ENCODE results near the gene DNMT3B.

The DNMT3B gene

DNA sequence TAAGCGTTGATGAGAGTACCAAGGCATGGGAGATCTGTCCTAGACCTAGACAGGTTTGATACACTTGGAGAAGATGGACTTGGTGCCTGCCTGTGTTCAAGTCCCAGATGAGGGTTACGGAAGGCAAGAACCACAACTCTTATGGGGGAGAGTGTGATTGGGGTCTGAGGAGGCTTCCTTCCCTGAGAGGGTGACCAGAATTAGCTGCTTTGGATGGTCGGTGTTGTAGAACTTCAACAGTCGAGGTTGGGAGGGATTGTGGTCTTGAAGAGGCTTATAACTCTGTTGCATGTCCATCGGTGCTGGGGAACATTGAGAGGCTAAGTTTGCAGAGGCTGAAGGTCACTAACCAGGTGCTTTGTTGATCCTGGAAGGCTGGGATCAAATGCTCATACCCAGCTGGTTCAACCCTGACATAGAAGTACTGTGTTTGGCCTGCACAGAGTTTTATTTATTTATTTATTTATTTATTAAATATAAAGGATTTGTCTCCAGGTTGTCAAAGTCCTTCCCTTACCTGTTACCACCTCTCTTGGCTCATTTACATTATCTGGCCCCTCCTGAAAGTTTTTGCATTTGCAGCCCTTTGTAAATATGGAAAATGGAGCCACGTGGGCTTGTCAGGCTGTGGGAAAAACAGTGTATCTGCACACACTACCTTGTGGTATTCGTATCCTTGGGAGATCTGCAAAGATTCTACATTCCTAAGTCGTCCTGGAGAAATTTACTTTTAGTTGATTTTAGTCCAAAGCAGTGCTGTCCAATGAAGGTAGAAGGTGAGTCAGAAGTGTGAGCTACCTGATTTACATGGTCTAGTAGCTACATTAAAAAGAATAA, 80.7 kb downstream of the DNMT3B start:
- no peak overlapping the region for H3K4me3 ChIP-seq (ENCODE audit: low read depth, low read length)
- no peaks in the 10 kb centered on the region for H3K9me3 ChIP-seq (ENCODE audit: control insufficient read depth, insufficient read depth, low read length)
- no peak overlapping the region for H3K9ac ChIP-seq (ENCODE audit: low read depth, low read length)
- H3K4me1 ChIP-seq (ENCODE audit: control insufficient read depth, insufficient read depth, low read length): 0 out of 2 replicates have a peak, but pooled peaks cover 4% of the 10 kb centered on the region
- H3K27me3 ChIP-seq (ENCODE audit: control insufficient read depth, insufficient read depth, low read length): no peaks in the 10 kb centered on the region
- no peak overlapping the region for H3K27ac ChIP-seq (ENCODE audit: low read depth, low read length)
- peaks cover 92% of the 10 kb centered on the region for H3K36me3 ChIP-seq (ENCODE audit: control insufficient read depth, insufficient read depth, low read length)

DNA sequence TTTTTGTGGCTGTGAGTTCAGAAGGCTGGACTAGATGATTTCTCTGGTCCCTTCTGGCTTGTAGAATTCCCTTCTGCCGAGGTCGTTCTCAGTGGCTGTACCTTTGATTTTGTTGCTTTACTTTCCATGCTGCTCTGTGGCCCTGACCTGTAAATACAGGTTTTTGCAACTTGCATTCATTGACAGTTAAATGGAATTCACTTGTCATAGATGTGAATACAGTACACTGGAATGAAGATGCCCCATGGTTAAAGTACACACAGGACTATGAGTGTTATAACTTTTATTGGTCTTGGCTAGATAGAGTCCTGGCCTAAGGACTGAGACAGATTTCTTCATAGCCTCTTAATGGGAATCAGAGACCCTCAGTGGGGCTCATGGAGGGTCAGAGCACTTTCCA, 83.6 kb downstream of the DNMT3B start:
- peaks cover 87% of the 10 kb centered on the region for H3K36me3 ChIP-seq (ENCODE audit: control insufficient read depth, insufficient read depth, low read length)

DNA sequence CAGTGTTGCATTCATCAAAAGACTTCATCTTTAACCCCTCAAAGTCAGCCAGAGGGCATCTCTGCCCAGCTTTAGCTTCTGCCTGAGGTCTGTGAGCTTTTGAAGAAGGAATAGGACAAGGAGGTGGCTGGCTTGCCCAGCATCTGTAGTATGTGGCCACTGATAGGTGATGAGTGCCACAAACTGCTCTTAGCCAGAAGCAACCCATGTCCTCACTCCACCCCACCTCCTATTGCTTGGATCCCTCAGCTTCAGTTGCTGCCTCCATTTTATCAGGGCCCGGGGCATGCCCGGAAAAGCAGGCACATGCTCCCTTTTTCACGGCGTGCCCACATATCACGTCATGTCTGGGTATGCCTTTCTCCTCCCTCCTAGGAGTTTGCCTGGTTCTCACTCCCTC, 84.7 kb downstream of the DNMT3B start:
- H3K9me3 ChIP-seq (ENCODE audit: control insufficient read depth, insufficient read depth, low read length): no peaks in the 10 kb centered on the region
- H3K27me3 ChIP-seq (ENCODE audit: control insufficient read depth, insufficient read depth, low read length): no peaks in the 10 kb centered on the region
- H3K4me3 ChIP-seq (ENCODE audit: low read depth, low read length): no peak overlapping the region
- peaks cover 10% of the 10 kb centered on the region; the same call in 1 of the 2 replicates for H3K4me1 ChIP-seq (ENCODE audit: control insufficient read depth, insufficient read depth, low read length)
- H3K27ac ChIP-seq (ENCODE audit: low read depth, low read length): no peak overlapping the region
- H3K9ac ChIP-seq (ENCODE audit: low read depth, low read length): no peak overlapping the region
- peaks cover 89% of the 10 kb centered on the region for H3K36me3 ChIP-seq (ENCODE audit: control insufficient read depth, insufficient read depth, low read length)

More for the DNA sequence above, 83.6 kb downstream of the DNMT3B start:
- Histone ChIP-seq H3K27ac (ENCODE audit: low read depth, low read length) (no peak overlapping the region), H3K4me3 (ENCODE audit: low read depth, low read length) (no peak overlapping the region), H3K9me3 (ENCODE audit: control insufficient read depth, insufficient read depth, low read length) (no peaks in the 10 kb centered on the region), H3K27me3 (ENCODE audit: control insufficient read depth, insufficient read depth, low read length) (no peaks in the 10 kb centered on the region), H3K9ac (ENCODE audit: low read depth, low read length) (no peak overlapping the region), H3K4me1 (ENCODE audit: control insufficient read depth, insufficient read depth, low read length) (peaks cover 10% of the 10 kb centered on the region; the same call in 1 of the 2 replicates)

DNA sequence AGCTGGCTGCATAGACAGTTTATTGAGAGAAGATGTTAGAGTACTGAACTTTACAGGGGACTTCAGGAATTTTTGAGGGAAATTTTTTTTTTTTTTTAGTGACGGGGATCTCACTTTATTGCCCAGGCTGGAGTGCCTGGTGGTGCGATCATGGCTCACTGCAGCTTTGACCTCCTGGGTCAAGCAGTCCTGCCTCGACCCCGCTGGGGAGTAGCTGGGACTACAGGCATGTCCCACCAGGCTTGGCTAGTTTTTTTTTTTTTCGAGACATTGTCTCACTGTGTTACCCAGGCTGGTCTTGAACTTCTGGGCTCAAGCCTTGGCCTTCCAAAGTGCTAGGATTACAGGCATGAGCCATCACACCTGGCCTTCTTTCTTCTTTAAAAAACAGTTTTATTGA, 85.8 kb downstream of the DNMT3B start:
- Histone ChIP-seq H3K9ac (ENCODE audit: low read depth, low read length) (no peak overlapping the region), H3K9me3 (ENCODE audit: control insufficient read depth, insufficient read depth, low read length) (no peaks in the 10 kb centered on the region), H3K4me1 (ENCODE audit: control insufficient read depth, insufficient read depth, low read length) (peaks cover 10% of the 10 kb centered on the region; the same call in 1 of the 2 replicates), H3K27ac (ENCODE audit: low read depth, low read length) (no peak overlapping the region), H3K27me3 (ENCODE audit: control insufficient read depth, insufficient read depth, low read length) (no peaks in the 10 kb centered on the region), H3K36me3 (ENCODE audit: control insufficient read depth, insufficient read depth, low read length) (peaks cover 89% of the 10 kb centered on the region), H3K4me3 (ENCODE audit: low read depth, low read length) (no peak overlapping the region)

DNA sequence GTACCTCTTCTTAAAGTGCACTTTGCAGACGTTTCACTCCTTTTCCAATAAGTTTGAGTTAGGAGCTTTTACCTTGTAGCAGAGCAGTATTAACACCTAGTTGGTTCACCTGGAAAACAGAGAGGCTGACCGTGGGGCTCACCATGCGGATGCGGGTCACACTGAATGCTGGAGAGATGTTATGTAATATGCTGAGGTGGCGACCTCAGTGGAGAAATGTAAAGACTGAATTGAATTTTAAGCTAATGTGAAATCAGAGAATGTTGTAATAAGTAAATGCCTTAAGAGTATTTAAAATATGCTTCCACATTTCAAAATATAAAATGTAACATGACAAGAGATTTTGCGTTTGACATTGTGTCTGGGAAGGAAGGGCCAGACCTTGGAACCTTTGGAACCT, 86.7 kb downstream of the DNMT3B start:
- Histone ChIP-seq H3K27ac (ENCODE audit: low read depth, low read length) (no peak overlapping the region), H3K36me3 (ENCODE audit: control insufficient read depth, insufficient read depth, low read length) (peaks cover 82% of the 10 kb centered on the region), H3K27me3 (ENCODE audit: control insufficient read depth, insufficient read depth, low read length) (no peaks in the 10 kb centered on the region), H3K4me1 (ENCODE audit: control insufficient read depth, insufficient read depth, low read length) (peaks cover 10% of the 10 kb centered on the region; the same call in 1 of the 2 replicates), H3K9ac (ENCODE audit: low read depth, low read length) (no peak overlapping the region), H3K9me3 (ENCODE audit: control insufficient read depth, insufficient read depth, low read length) (no peaks in the 10 kb centered on the region), H3K4me3 (ENCODE audit: low read depth, low read length) (no peak overlapping the region)

DNA sequence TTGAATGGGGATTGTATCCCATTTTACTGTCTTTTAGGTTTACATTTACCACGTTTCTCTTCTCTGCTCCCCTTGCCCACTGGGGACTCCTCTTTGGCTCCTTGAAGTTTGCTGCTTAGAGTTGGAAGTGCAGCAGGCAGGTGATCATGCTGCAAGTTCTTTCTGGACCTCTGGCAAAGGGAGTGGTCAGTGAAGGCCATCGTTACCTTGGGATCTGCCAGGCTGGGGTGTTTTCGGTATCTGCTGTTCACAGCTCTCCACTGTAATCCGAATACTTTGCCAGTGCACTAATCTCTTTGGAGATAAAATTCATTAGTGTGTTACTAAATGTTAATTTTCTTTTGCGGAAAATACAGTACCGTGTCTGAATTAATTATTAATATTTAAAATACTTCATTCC, 87.4 kb downstream of the DNMT3B start:
- no peaks in the 10 kb centered on the region for H3K9me3 ChIP-seq (ENCODE audit: control insufficient read depth, insufficient read depth, low read length)
- no peak overlapping the region for H3K9ac ChIP-seq (ENCODE audit: low read depth, low read length)
- no peaks in the 10 kb centered on the region for H3K27me3 ChIP-seq (ENCODE audit: control insufficient read depth, insufficient read depth, low read length)
- no peak overlapping the region for H3K4me3 ChIP-seq (ENCODE audit: low read depth, low read length)
- H3K27ac ChIP-seq (ENCODE audit: low read depth, low read length): no peak overlapping the region
- H3K4me1 ChIP-seq (ENCODE audit: control insufficient read depth, insufficient read depth, low read length): peaks cover 10% of the 10 kb centered on the region; the same call in 1 of the 2 replicates
- H3K36me3 ChIP-seq (ENCODE audit: control insufficient read depth, insufficient read depth, low read length): peaks cover 82% of the 10 kb centered on the region

DNA sequence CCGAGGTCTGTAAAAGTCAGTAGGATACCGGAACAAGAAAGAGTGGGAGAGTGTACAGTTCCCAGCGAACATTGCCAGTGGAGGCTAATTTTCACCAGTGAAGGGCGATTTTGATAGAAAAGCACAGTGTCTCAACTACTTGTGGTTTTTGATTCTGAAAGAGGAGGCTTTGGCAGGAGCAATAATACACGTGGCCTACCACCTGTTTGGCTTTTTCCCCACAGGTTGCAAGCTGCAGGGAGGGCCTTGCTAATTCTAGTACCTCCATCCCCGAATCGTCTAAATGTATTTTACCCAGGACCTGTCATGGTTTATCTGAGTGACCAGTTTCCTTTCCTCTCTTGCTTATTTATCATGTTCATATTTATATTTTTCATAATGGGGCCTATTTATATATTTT, 93.2 kb downstream of the DNMT3B start:
- no peak overlapping the region for H3K9ac ChIP-seq (ENCODE audit: low read depth, low read length)
- no peak overlapping the region for H3K27ac ChIP-seq (ENCODE audit: low read depth, low read length)

DNA sequence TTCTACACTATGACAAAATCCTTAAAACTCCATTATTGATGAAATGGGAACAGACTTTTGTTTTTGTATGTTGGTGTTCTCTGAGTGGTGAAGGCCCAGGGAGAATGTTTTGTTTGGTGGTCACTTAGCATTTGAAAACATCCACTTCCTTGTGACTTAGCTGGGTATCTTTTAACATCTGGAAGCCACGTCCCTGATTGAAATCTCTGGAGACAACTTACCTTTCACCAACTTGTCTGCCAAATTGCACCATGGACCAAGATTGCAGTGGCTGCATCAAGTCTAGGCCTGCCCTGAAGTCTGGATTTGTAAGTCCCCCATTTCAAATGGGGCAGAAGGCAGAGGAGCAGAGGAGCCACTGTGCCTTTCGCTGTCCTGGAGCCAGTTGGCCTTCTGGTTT, 96.0 kb downstream of the DNMT3B start:
- H3K27me3 ChIP-seq (ENCODE audit: control insufficient read depth, insufficient read depth, low read length): no peaks in the 10 kb centered on the region
- no peak overlapping the region for H3K9ac ChIP-seq (ENCODE audit: low read depth, low read length)
- H3K4me1 ChIP-seq (ENCODE audit: control insufficient read depth, insufficient read depth, low read length): peaks cover 18% of the 10 kb centered on the region
- H3K27ac ChIP-seq (ENCODE audit: low read depth, low read length): peak overlapping the region; percentile 70
- H3K4me3 ChIP-seq (ENCODE audit: low read depth, low read length): 0 out of 2 replicates have a peak overlapping the region, but pooled peaks have one; percentile 3
- H3K9me3 ChIP-seq (ENCODE audit: control insufficient read depth, insufficient read depth, low read length): no peaks in the 10 kb centered on the region
- peaks cover 19% of the 10 kb centered on the region; the same call in 1 of the 2 replicates for H3K36me3 ChIP-seq (ENCODE audit: control insufficient read depth, insufficient read depth, low read length)

More for the DNA sequence above, 93.2 kb downstream of the DNMT3B start:
- peaks cover 41% of the 10 kb centered on the region for H3K36me3 ChIP-seq (ENCODE audit: control insufficient read depth, insufficient read depth, low read length)
- no peak overlapping the region for H3K4me3 ChIP-seq (ENCODE audit: low read depth, low read length)
- H3K27me3 ChIP-seq (ENCODE audit: control insufficient read depth, insufficient read depth, low read length): no peaks in the 10 kb centered on the region
- peaks cover 18% of the 10 kb centered on the region for H3K4me1 ChIP-seq (ENCODE audit: control insufficient read depth, insufficient read depth, low read length)
- no peaks in the 10 kb centered on the region for H3K9me3 ChIP-seq (ENCODE audit: control insufficient read depth, insufficient read depth, low read length)
